Measurements from ENCODE around the gene COG2. TPM values are rescaled to one million over a fixed set of nuclear protein-coding genes. Genes with fewer than 3 reads are reported as not detected.

Gene COG2
- 10 to 100 TPM in 4 of 6 experiments, 1 to 10 TPM in 2; 9.0 to 18.7 (median 13.0) TPM for total RNA-seq
- long read RNA-seq, partial matches to known transcripts, result 3 of 6 reads
- long read RNA-seq, other reads (novel, unspliced or antisense), result 0 of 6 reads

GRCh38 chr1:230642263-230642959 is at the start of gene COG2:
COG2 (plus strand) TSS chr1:230642481; CDS start chr1:230642607, 126 bp downstream.
- Histone ChIP-seq H3K9me3 (no peaks in the 10 kb centered on the region), H3K36me3 (no peaks in the 10 kb centered on the region), H3K27me3 (no peaks in the 10 kb centered on the region), H3K27ac (peak within 1 kb of the TSS; percentile 68 to 82 (median 73)), H3K4me1 (peaks cover 0 to 40% (median 14%) of the 10 kb centered on the region in 4 donors), H3K4me3 (peak within 1 kb of the TSS; percentile 76 to 95 (median 94))
- 0% methylated on average over 8 of the region's 62 CpGs for WGBS (ENCODE audit: insufficient coverage, low coverage, low lambda C conversion rate, missing lambda C conversion rate)
- intact Hi-C loops (cut with DNase I), result loop anchor here in 1 of 2 donors (10.0 kb wide), 1 partner anchor 62 kb away; no protein-coding TSS in a partner anchor
- ATAC-seq, result peak; percentile 94 to 96 (median 95)
- peak; percentile 93 to 95 (median 94) for DNase-seq
- TF ChIP-seq CTCF (IDR thresholded peaks at IDR 0.05) (peak; percentile 100), POLR2A (IDR thresholded peaks at IDR 0.05) (peak; percentile 81)

- no peaks in the 10 kb centered on the region for H3K4me1 ChIP-seq
- ATAC-seq (no peak), DNase-seq (no peak)
- TF ChIP-seq POLR2A (IDR thresholded peaks at IDR 0.05) (no peak), CTCF (IDR thresholded peaks at IDR 0.05) (no peak)
- no peaks in the 10 kb centered on the region for H3K36me3 ChIP-seq
- H3K4me3 ChIP-seq, result no peak overlapping the region
- H3K27ac ChIP-seq, result no peak overlapping the region
- intact Hi-C loops (cut with DNase I), result no loop called here
- 17% methylated on average over 2 of the region's 2 CpGs for WGBS (ENCODE audit: insufficient coverage, low coverage, low lambda C conversion rate, missing lambda C conversion rate)
- no peaks in the 10 kb centered on the region for H3K9me3 ChIP-seq
- H3K27me3 ChIP-seq, result no peaks in the 10 kb centered on the region
Measured at GRCh38 chr1:230592848-230593414, 49.4 kb upstream of the COG2 start.

- Histone ChIP-seq H3K4me3 (no peak overlapping the region), H3K27me3 (no peaks in the 10 kb centered on the region), H3K4me1 (no peaks in the 10 kb centered on the region), H3K27ac (no peak overlapping the region), H3K36me3 (no peaks in the 10 kb centered on the region), H3K9me3 (no peaks in the 10 kb centered on the region)
- DNase-seq, result no peak
- intact Hi-C loops (cut with DNase I), result no loop called here
- TF ChIP-seq CTCF (IDR thresholded peaks at IDR 0.05) (no peak), POLR2A (IDR thresholded peaks at IDR 0.05) (no peak)
- ATAC-seq, result no peak
- 100% methylated on average over 1 of the region's 1 CpG for WGBS (ENCODE audit: insufficient coverage, low coverage, low lambda C conversion rate, missing lambda C conversion rate)
Measured at GRCh38 chr1:230594214-230594773, 48.0 kb upstream of the COG2 start.

GRCh38 chr1:230595181-230595580 is 47.1 kb upstream of the COG2 start:
- 45% methylated on average over 2 of the region's 2 CpGs for WGBS (ENCODE audit: insufficient coverage, low coverage, low lambda C conversion rate, missing lambda C conversion rate)

More at GRCh38 chr1:230595181-230595580, 47.1 kb upstream of the COG2 start:
- no peaks in the 10 kb centered on the region for H3K36me3 ChIP-seq
- DNase-seq (no peak), ATAC-seq (no peak)
- H3K27me3 ChIP-seq, result no peaks in the 10 kb centered on the region
- H3K4me3 ChIP-seq, result no peak overlapping the region
- no peaks in the 10 kb centered on the region for H3K9me3 ChIP-seq
- no peak overlapping the region for H3K27ac ChIP-seq
- H3K4me1 ChIP-seq, result no peaks in the 10 kb centered on the region
- TF ChIP-seq CTCF (IDR thresholded peaks at IDR 0.05) (no peak), POLR2A (IDR thresholded peaks at IDR 0.05) (no peak)
- intact Hi-C loops (cut with DNase I), result no loop called here

Data from right lobe of liver (tissue), 6 donors.